ENCODE data around the gene MVK.

DNA sequence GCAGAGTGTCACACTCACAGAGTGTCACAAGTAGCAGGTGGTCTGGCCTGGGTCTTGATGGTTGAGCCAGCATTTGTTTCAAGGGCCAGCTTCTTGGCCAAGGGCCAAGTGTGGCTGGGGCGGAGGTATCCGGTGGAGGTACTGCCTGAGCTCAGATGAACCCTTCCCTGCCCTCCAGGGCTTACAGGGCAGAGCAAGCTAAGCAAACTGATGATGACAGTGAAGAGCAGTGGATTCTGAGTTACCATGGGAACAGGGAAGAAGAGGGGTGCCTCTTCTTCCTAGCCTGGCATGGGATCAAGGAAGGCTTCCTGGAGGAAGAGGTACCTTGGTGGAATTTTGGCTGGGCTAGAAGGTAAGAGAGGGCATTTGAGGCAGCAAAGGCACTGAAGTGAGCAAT lies 35.7 kb downstream of the MVK start:
- TF ChIP-seq EZH2 (IDR thresholded peaks at IDR 0.05; ENCODE audit: low read length) (no peak), CTCF (optimal IDR thresholded peaks at IDR 0.05 in 1 of 3, IDR thresholded peaks at IDR 0.05 in 1 of 3, conservative IDR thresholded peaks at IDR 0.05 in 1 of 3; ENCODE audit: extremely low read depth in 1 of 3, insufficient read depth in 2 of 3, low read length in 3 of 3) (no peak)
